ENCODE measurements around the gene EPB42.

GRCh38 chr15:43207024-43207423 is 13.8 kb downstream of the EPB42 start:
- no peak for TF ChIP-seq EZH2phosphoT487 (IDR thresholded peaks at IDR 0.05; ENCODE audit: borderline replicate concordance, low read length)
- TF ChIP-seq CTCF (conservative IDR thresholded peaks at IDR 0.05; ENCODE audit: low read depth, low read length), result no peak
- TF ChIP-seq EZH2 (IDR thresholded peaks at IDR 0.05; ENCODE audit: low read length, unreplicated experiment), result no peak

Measured in PC-3 (cell line).